MV-4-11 (cell line): ENCODE data around the gene TSPAN18.

Experiments used
- DNase-seq: peaks from one replicate; lab custom pipeline; 2025; lab: John Stamatoyannopoulos, UW

The TSPAN18 gene

DNA sequence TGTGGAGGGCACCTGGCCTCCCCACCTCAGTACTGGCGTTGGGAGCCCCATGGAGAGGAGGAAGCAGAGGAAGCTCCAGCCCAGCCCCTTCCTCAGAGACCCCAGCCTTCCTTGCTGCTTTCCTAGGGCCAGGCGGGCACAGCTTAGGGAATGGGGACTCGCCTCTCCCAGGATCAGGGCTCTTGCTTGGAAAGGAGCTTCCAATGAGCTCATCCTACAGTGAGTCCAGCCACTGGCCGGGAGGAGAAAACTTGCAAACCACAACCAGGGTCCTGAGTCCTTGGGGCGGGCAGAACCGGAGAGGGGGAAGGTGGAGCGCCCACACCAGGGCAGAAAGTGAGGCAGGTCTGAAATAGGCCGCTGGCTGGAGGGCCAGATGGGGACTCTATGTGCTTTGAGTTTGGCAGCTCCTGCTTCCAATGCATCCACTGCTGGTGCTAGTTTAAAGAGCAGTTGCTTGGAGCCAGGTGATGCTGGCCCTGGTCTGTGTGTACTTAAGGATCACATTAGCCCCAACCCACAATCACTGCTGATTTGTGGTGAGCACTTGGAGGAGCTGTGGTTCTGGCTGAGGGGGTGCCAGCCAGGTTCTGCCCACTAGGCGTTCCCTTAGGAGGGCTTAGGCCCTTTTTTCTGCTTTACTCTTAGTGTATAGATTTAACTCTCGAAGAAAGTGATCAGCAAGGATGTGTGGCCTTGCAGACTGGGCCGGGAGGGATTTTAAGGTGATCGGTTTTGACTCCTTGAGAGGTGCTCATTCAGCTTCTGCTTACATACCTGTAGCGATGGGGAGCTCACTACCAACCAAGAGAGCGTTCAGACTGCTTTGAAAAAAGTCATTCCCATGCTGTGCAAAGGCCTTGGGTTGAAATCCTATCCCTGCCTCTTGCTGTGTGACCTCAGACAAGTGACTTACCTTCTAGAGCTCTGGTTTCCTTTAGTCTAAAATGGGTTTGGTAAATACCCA lies 142.0 kb downstream of the TSPAN18 start:
- DNase-seq: no peak

- DNase-seq: no peak
Observed at GRCh38 chr11:44870181-44870580, 143.4 kb downstream of the TSPAN18 start.

DNA sequence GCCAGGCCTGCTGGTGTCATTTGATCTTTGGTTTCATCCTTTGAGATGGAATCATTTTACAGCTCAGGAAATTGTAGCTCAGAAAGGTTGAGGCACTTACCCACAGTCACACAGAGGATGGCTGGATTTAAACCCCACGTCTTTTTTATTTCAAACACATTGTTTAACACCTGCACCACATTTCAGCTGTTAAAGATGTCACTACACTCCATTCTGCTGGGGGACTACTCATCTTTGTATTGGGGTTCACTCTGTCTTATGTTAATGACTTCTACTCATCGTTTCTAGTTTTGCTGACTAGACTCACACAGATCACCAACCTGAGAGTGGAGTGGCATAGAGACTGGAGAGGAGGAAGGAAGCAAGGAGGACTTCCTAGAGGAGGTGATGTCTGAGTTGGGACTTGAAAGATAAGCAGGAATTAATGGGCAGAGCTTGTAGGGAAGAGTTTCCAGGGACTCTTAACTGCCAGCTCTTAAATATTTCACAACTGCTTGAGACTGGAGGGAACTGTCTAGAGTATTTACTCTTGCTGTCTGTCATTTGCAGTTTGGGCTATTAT lies 143.9 kb downstream of the TSPAN18 start:
- DNase-seq: no peak

DNA sequence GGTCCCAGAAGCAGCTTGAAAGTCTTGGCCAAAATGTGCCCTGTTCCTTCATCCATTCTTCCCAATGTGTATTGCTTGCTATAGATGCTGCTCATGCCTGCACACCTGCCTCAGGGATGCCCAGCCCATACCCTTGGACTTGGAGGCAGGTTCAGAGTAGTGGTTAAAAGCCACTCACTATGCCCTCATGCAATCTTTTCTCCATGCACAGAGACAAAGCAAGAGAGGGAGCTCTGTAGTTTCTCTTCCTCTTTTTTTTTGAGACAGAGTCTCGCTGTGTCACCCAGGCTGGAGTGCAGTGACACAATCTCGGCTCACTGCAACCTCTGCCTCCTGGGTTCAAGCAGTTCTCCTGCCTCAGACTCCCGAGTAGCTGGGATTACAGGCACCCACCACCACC lies 144.9 kb downstream of the TSPAN18 start:
- peak; percentile 89 for DNase-seq

DNA sequence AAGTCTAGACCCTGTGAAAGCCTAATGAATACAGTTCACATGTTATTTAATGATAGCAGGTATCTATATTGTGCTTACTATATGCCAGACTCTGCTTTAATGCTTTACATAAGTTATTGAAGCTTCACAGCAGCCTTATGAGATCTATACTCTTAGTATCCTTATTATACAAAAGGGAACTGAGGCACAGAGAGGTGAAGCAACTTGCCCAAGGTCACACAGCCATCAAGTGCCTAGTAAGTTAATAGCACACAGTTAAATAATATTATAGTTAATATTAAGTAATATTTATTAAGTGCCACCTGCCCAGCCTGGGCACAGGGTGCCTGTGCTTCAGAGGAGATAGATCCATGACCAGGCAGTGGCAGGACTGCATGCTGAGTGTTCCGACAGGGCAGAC lies 145.8 kb downstream of the TSPAN18 start:
- DNase-seq: no peak

GRCh38 chr11:44873537-44873936 lies 146.8 kb downstream of the TSPAN18 start:
- DNase-seq: no peak

GRCh38 chr11:44874284-44874683 lies 147.5 kb downstream of the TSPAN18 start:
- no peak for DNase-seq

- no peak for DNase-seq
Observed at GRCh38 chr11:44875037-44875436, 148.3 kb downstream of the TSPAN18 start.

- no peak for DNase-seq
Observed at GRCh38 chr11:44876194-44876723, 149.5 kb downstream of the TSPAN18 start.

DNA sequence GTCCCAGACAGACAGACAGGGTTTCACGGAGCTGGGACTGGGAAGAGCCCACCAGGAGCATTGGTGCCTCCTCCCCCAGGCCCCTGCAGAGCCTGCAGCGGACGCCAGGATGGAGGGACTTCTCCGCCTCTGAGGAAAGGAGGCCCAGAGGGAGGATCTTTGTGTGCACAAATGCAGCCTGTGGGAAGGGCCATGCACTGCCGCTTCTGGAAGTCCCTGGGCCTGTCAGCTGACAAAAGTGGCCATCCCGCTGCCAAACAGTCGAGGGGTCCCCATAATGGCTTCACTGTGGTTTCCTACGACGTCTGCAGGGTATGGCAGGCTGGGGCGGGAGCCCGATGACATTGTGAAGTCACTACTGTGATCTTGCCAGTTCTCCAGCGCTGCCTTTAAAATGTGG lies 150.1 kb downstream of the TSPAN18 start:
- no peak for DNase-seq

DNA sequence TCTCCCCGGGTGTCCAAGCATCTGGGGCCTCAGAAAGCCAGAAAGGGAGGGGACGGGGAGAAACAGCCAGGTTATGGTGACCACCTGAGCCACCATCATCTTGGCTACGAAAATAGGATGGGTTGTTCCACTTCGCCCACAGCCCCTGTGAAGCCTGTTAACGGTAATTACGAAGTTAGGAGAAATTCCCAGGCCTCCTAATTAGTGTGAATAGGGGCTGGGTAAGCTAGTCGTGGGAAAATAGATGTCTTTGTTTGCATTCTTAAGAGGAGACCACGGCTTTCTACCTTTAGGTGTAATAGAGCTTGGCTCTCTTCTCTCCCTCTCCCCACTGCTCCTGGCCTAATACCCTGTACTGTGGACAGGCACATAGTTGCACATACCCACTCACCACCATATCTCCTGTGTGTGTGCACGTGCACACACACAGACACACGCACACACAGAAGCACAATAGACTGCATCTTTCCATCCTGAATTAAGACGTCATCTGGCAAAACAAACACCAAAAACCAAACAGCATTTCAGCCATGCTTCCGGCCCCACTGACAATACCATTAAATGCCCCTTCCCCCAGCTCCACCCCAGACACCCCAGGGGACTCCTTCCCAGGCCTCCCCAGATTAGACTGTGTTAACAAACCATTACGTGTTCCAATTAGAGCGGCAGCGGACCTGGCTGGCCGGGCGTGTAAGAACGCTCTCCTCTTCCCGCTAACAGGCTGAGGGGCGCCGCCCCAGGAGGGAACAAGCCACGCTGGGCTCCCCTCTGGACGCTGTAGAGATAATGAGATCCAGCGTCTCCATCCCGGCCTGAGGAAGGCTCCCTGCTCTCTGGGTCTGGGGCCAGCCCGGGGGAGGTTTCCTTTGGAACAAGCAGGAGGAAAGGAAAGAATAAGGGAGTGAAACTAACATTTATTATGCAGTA lies 151.1 kb downstream of the TSPAN18 start:
- DNase-seq: no peak

GRCh38 chr11:44878711-44879110 lies 151.9 kb downstream of the TSPAN18 start:
- no peak for DNase-seq

- DNase-seq: no peak
Observed at GRCh38 chr11:44879432-44879831, 152.7 kb downstream of the TSPAN18 start.

DNA sequence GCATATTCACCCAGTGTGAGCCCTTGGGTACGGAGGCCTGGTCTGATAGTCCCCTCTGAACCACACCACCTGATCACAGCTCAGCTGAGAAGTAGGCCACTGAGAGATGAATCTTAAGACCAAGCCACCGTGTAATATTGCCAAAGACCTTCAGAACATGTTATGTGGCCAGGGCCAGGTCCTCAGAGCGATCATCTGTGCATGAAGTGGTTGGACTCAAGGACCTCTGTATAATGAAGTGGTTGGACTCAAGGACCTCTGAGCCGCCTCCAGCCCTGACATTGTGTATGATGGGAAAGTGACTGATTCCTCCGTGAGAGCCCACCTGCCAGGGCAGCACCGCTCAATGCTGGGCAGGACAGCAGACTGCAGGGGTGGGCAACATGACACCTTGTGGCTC lies 153.7 kb downstream of the TSPAN18 start:
- no peak for DNase-seq

DNA sequence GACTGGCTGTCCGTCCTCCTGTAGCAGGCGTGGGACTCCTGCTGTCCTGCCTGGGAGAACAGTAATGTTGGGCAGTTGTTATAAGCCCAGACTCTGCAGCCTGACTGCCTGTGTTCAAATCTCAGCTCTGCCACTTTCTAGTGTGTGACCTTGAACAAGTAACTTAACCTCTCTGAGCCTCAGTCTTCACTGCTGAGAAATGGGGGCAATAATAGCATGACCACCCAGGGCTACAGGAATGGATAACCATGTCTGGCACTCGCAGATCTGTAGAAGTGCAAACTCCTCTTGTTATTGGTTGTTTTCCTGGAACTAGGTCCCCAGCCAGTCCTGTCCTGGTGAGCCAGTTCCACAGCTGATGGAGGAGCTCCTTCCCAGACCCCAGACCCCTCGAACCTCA lies 154.2 kb downstream of the TSPAN18 start:
- no peak for DNase-seq

GRCh38 chr11:44883277-44883676 lies 156.5 kb downstream of the TSPAN18 start:
- no peak for DNase-seq

DNA sequence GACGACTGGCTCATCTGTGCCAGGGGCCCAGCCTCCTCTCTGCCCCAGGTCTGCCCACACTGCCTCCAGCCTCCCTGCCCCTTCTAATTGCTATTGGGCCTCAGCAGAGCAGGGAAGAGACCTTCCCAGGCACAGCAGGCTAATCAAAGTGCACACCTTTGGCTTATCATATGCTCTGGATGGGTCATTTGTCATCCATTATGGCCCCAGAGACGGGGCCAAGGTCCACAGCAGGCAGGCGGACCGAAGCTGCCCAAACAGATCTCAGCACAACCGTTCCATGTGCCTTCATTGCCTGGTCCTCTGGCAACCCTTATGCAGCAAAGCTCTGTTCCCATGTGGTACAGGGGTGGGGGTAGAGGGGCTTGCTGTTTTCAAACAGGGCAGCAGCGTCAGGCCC lies 157.3 kb downstream of the TSPAN18 start:
- DNase-seq: no peak

DNA sequence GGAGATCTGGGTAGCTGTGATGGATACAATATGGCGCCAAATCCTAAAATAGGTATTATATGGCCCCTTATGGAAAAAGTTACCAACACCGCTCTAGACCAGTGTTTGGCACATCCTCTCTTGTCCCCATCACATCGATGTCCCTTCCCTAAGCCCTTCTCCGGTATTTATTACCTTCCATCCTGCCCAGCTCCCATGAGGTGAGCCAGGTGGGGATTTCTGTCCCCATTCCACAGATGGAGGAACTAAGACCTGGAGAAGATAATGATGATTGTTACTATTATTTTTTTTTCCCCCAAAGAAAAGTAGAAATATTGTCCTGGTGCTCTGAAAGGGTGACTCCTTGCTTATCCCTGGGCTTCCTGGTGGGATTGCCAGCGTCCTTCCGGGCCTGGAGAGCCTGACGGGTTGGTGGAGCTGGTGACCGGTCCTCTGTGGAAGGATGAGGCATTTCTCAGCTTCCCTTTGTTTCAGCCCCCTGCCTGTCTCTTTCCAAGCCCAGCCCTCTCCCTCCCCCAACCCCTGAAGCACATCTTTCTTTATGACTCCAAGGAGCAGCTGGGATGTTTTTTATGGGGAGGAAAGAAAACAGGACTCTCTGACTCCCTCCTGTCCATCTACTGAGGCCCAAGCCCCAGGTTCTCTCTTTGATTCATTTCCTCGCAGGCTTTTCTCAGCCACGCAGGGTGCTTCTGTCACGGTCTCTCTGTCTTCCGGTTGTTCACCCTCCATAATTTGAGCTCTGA lies 158.5 kb downstream of the TSPAN18 start:
- no peak for DNase-seq

GRCh38 chr11:44885919-44886789 lies 159.4 kb downstream of the TSPAN18 start:
- DNase-seq: no peak

- DNase-seq: no peak
Observed at GRCh38 chr11:44886790-44887140, 160.0 kb downstream of the TSPAN18 start.

DNA sequence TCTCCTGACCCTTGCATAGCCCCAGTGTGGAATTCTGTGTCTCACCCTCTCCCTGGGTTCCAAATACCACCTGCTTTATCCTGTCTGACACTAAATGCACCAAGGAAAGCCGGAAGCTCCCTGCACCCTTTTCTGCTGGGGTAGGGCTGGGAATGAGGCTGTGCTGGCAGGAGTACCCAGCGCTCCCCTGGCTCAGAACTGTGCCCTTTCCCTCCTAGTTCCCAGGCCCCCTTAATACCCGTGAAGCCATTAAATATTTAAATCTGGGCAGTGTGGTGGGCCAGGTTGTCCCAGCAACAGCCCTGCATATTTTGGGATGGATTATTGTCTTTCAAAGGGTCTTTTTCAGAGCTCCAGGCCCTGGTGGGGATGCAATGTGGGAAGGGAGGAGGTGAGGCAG lies 160.9 kb downstream of the TSPAN18 start:
- no peak for DNase-seq
